T47D (cell line): ENCODE measurements around the gene EMP1.

Source experiments
- DNase-seq, 2 experiments: peaks; one replicate each; pipeline versions ENCODE4 v3.0.0 to v3.0.0-alpha.2; 2011 to 2012; ENCODE audit warnings: low read depth in 1 of 2, low spot score in 1 of 2
- JUND ChIP-seq: IDR thresholded peaks from 2 replicates; pipeline ENCODE4 v1.6.1; 2012; ENCODE audit warnings: low read depth
- in situ Hi-C: cut with HindIII; loops from 2 replicates; pipeline ENCODE4 v1.10.0; 2016; ENCODE audit warnings: low sequenced_read_pairs, low pct_unique_long_range_greater_than_20kb

Gene EMP1

GRCh38 chr12:13177373-13177772 is 19.2 kb upstream of the EMP1 start:
- DNase-seq = no peak
- in situ Hi-C loops = no loop called here
- TF ChIP-seq JUND = no peak

- no peak for DNase-seq
- TF ChIP-seq JUND = no peak
- in situ Hi-C loops = no loop called here
Observed at GRCh38 chr12:13177906-13178305, 18.6 kb upstream of the EMP1 start.

- TF ChIP-seq JUND = no peak
- DNase-seq = no peak
- in situ Hi-C loops = no loop called here
Observed at GRCh38 chr12:13178568-13179210, 17.8 kb upstream of the EMP1 start.

- no peak for DNase-seq
- in situ Hi-C loops = no loop called here
- TF ChIP-seq JUND = no peak
Observed at GRCh38 chr12:13179211-13180074, 17.1 kb upstream of the EMP1 start.

GRCh38 chr12:13181375-13182070 is 15.0 kb upstream of the EMP1 start:
- no peak for DNase-seq
- in situ Hi-C loops = no loop called here
- TF ChIP-seq JUND = no peak

GRCh38 chr12:13182881-13183280 is 13.6 kb upstream of the EMP1 start:
- in situ Hi-C loops = no loop called here
- DNase-seq = no peak
- no peak for TF ChIP-seq JUND

- no peak for TF ChIP-seq JUND
- DNase-seq = no peak
Observed at GRCh38 chr12:13183620-13184019, 12.9 kb upstream of the EMP1 start.

GRCh38 chr12:13186302-13186701 is 10.2 kb upstream of the EMP1 start:
- no peak for DNase-seq
- in situ Hi-C loops = no loop called here
- TF ChIP-seq JUND = no peak

More at GRCh38 chr12:13183620-13184019, 12.9 kb upstream of the EMP1 start:
- in situ Hi-C loops = no loop called here

- DNase-seq = no peak
- in situ Hi-C loops = no loop called here
- TF ChIP-seq JUND = no peak
Observed at GRCh38 chr12:13187399-13187798, 9.1 kb upstream of the EMP1 start.

GRCh38 chr12:13189264-13189663 is 7.3 kb upstream of the EMP1 start:
- no peak for DNase-seq
- no peak for TF ChIP-seq JUND
- in situ Hi-C loops = no loop called here

GRCh38 chr12:13190275-13190674 is 6.3 kb upstream of the EMP1 start:
- in situ Hi-C loops = no loop called here
- DNase-seq = no peak
- TF ChIP-seq JUND = no peak

- in situ Hi-C loops = no loop called here
- DNase-seq = no peak
- no peak for TF ChIP-seq JUND
Observed at GRCh38 chr12:13192719-13193118, 3.8 kb upstream of the EMP1 start.
